Bronchial epithelial cell (primary cell): Measurements from ENCODE around the gene GHRL. TPM values are rescaled to one million over a fixed set of nuclear protein-coding genes. Genes with fewer than 3 reads are reported as not detected.

Experiments used
- DNase-seq: peaks from one replicate; pipeline ENCODE4 v3.0.0-alpha.2; 2010; ENCODE audit warnings: low read depth
- FAIRE-seq: peaks from 2 replicates; lab custom pipeline; 2011; peaks lifted over from hg19 to GRCh38; lab: Jason Lieb, UNC
- H3K27me3 ChIP-seq: 2 replicates; pipeline ENCODE4 v1.5.1; 2011; ENCODE audit warnings: low read length; ENCODE audit not compliant: control insufficient read depth, insufficient read depth
- H3K36me3 ChIP-seq: 2 replicates; pipeline ENCODE4 v1.5.1; 2011; ENCODE audit warnings: low read length; ENCODE audit not compliant: control insufficient read depth, insufficient read depth
- H3K4me3 ChIP-seq: 2 replicates; pipeline ENCODE4 v1.5.1; 2011; ENCODE audit warnings: mild to moderate bottlenecking, low read depth, low read length, control low read depth
- CTCF ChIP-seq: IDR thresholded peaks from 2 replicates; pipeline ENCODE4 v1.5.1; 2011; ENCODE audit warnings: mild to moderate bottlenecking, moderate library complexity, low read length, control low read depth, inconsistent platforms; ENCODE audit not compliant: insufficient read depth, severe bottlenecking
- total RNA-seq: library from RNA; depleted of rRNA; stranded (reverse); fragments of >200 nt; gene quantifications from 2 replicates; pipeline ENCODE4 v1.2.1, GENCODE V29; 2014

The GHRL gene
- total RNA-seq, 1 donor from 2014 or later, result not detected

GRCh38 chr3:10284496-10284895 lies 8.3 kb downstream of the GHRL start:
- H3K27me3 ChIP-seq, result no peaks in the 10 kb centered on the region
- TF ChIP-seq CTCF, result no peak
- FAIRE-seq (no peak), DNase-seq (no peak)
- no peak overlapping the region for H3K4me3 ChIP-seq
- H3K36me3 ChIP-seq, result peaks cover 9% of the 10 kb centered on the region

GRCh38 chr3:10283638-10284037 lies 9.1 kb downstream of the GHRL start:
- no peak overlapping the region for H3K4me3 ChIP-seq
- no peaks in the 10 kb centered on the region for H3K27me3 ChIP-seq
- H3K36me3 ChIP-seq, result peaks cover 12% of the 10 kb centered on the region
- peak; percentile 79 for DNase-seq
- no peak for TF ChIP-seq CTCF
- peak; percentile 23 for FAIRE-seq

DNA sequence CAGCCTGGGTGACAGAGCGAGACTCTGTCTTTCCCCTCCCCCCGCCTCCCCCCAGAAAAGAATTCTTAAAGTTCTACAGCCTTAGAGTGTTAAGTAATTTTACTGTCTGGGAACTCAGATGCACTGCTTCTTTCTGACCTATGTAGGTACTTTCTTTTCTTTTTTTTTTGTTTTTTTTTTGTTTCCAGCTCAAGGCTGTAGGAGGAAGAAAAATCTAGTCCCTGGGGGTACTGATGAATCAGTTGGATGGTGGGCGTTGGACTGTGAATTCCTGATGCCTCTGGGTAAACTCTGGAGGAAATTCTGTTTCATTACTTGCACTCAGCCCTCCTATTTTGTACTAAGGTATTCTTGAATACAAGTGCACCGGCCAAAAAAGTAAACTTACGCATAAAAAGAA lies 10.8 kb downstream of the GHRL start:
- no peak overlapping the region for H3K4me3 ChIP-seq
- H3K36me3 ChIP-seq, result peaks cover 14% of the 10 kb centered on the region
- FAIRE-seq (no peak), DNase-seq (no peak)
- TF ChIP-seq CTCF, result no peak
- no peaks in the 10 kb centered on the region for H3K27me3 ChIP-seq

GRCh38 chr3:10280571-10280970 lies 12.2 kb downstream of the GHRL start:
- peak; percentile 52 for FAIRE-seq
- peaks cover 14% of the 10 kb centered on the region for H3K36me3 ChIP-seq
- no peak for TF ChIP-seq CTCF

GRCh38 chr3:10280177-10280529 lies 12.6 kb downstream of the GHRL start:
- DNase-seq (peak; percentile 22), FAIRE-seq (no peak)
- no peak overlapping the region for H3K4me3 ChIP-seq
- H3K36me3 ChIP-seq, result peaks cover 14% of the 10 kb centered on the region
- H3K27me3 ChIP-seq, result no peaks in the 10 kb centered on the region
- peak; percentile 24 for TF ChIP-seq CTCF

More at GRCh38 chr3:10280571-10280970, 12.2 kb downstream of the GHRL start:
- no peak for DNase-seq
- Histone ChIP-seq H3K4me3 (no peak overlapping the region), H3K27me3 (no peaks in the 10 kb centered on the region)

DNA sequence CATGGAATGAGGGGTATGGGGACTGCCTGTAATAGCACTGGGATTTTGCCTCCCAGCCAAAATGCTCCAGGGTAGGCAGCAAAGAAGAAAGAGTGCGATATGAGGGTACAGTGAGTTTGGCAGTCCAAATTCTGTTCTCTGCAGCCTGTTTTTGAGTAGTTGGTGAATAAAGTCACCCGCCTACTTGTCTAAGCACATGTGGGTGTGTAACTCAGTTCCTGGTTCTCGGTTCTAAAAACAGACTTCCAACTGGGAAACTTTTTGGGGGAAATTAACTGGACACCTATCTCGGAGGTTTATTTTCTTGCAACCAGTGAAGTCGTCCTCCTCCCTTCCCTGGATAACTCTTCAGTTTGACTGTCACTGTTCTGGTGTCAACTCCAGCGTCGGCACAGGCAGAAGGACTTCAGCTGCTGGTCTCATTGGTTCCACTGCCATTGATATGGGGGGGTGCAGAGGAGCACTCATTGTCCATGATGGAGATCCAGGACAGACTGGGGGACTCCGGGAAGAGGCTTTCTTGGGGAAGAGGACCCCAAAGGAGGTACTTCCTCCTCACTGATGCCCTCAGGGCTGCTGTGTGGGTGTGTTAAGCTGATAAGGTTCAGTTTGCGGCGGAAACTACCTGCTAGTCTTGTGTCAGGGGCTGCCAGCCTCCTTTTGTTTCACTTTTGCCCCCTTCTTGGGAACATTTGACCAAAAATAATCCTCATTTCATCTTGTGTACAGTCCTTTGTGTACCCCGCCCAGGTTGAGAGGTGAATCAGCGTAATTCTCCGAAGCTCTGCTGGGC lies 13.2 kb downstream of the GHRL start:
- FAIRE-seq, result no peak
- TF ChIP-seq CTCF, result no peak
- no peak for DNase-seq
- Histone ChIP-seq H3K4me3 (no peak overlapping the region), H3K36me3 (peaks cover 14% of the 10 kb centered on the region), H3K27me3 (no peaks in the 10 kb centered on the region)
